ENCODE data around the gene INTS11. TPM values are rescaled to one million over a fixed set of nuclear protein-coding genes. Genes with fewer than 3 reads are reported as not detected.

The INTS11 gene
- total and polyA plus RNA-seq, 2 of the 13 experiments (the other 11 are each of a cell fraction or from before 2014, with no cell fraction given) = 52.8 to 94.8 TPM

GRCh38 chr1:1327291-1327690 is 2.8 kb upstream of the INTS11 start:
- H3K79me2 ChIP-seq (ENCODE audit: insufficient read depth, low read length) = peaks cover 31% of the 10 kb centered on the region
- H3K9ac ChIP-seq (ENCODE audit: insufficient read depth, low read depth, low read length) = no peak overlapping the region
- 0 out of 2 replicates have a peak, but pooled peaks cover 5% of the 10 kb centered on the region for H4K20me1 ChIP-seq (ENCODE audit: insufficient read depth, low read length)
- 89% methylated on average over 23 of the region's 40 CpGs for WGBS (ENCODE audit: low lambda C conversion rate)
- DNase-seq (ENCODE audit: low spot score) = no peak
- CTCF ChIA-PET (ENCODE audit: low intra/inter-chr PET ratio, low total read pairs) = no interaction called here
- in situ Hi-C loops (cut with HindIII; ENCODE audit: extremely low pct_ligation_motif_present, low pct_unique_long_range_greater_than_20kb) (no loop called here), intact Hi-C loops (cut with micrococcal nuclease; ENCODE audit: unreplicated experiment) (no loop called here)
- H3K27me3 ChIP-seq (ENCODE audit: control insufficient read depth in 1 of 2, insufficient read depth in 2 of 2, low read length in 2 of 2) = 0 out of 5 replicates have a peak, but pooled peaks cover 0 to 4% of the 10 kb centered on the region in 2 experiments
- FAIRE-seq = no peak
- peaks cover 47% of the 10 kb centered on the region for H3K4me1 ChIP-seq (ENCODE audit: insufficient read depth, low read length)
- no peak for TF ChIP-seq DPF2 (CRISPR knock-in tag; IDR thresholded peaks at IDR 0.05; ENCODE audit: borderline replicate concordance, low read depth)
- H3K9me3 ChIP-seq (ENCODE audit: low read length) = no peaks in the 10 kb centered on the region
- no peak overlapping the region for H3K4me3 ChIP-seq (replicated peaks in 1 of 3; ENCODE audit: insufficient read depth in 1 of 3, low read depth in 2 of 3, low read length in 3 of 3)
- ATAC-seq = no peak
- POLR2A ChIA-PET = interaction anchor here (1.1 kb wide), 1 partner anchor 21 kb away, joined by 4 read pairs; no protein-coding TSS in a partner anchor
- no peak overlapping the region for H3K4me2 ChIP-seq (ENCODE audit: low read depth, low read length)
- BruUV-seq (replicated peaks) = no TSS peak
- no peak overlapping the region for H2AFZ ChIP-seq (ENCODE audit: low read length)
- no peak overlapping the region for H3K27ac ChIP-seq (ENCODE audit: extremely low read length, insufficient read depth, low read length)
- peaks cover 0 to 3% of the 10 kb centered on the region in 2 experiments; a peak in 1 of 5 replicates for H3K36me3 ChIP-seq (replicated peaks in 1 of 2; ENCODE audit: control insufficient read depth in 1 of 2, insufficient read depth in 2 of 2, low read length in 2 of 2)

DNA sequence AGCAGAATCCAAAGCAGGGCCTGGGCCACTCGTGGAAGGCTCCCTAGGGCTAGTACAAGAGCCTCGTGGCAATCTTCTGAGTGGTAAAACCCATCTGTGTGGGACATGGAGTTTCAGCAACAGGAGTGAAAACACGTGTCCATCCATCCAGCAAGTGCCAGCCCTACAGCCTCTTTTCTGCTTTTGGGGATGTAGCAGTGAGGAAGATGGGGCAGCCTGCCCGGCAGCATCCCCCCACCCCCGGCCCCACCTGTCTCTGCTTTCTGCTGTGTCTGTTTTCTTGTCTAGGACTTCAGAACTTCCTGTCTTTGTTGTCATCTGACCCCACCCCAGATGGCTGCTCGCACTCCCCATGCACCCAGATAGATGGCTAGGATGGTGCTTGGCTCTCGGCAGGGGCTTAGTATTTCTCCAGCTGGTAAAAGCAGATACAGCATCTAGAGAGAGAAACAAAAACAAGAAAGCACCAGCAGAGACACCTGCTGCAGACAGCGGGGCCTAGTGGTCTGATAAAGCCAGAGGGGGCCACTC is 1.7 kb upstream of the INTS11 start:
- TF ChIP-seq GTF3A (CRISPR knock-in tag; conservative IDR thresholded peaks at IDR 0.05) (no peak), RXRB (CRISPR knock-in tag; IDR thresholded peaks at IDR 0.05; ENCODE audit: borderline replicate concordance) (no peak), FOXC1 (CRISPR knock-in tag; IDR thresholded peaks at IDR 0.05; ENCODE audit: borderline replicate concordance) (no peak), ZNF709 (CRISPR knock-in tag; IDR thresholded peaks at IDR 0.05) (no peak), MAFG (CRISPR knock-in tag; IDR thresholded peaks at IDR 0.05) (no peak), HNRNPK (IDR thresholded peaks at IDR 0.05; ENCODE audit: low read depth, low read length, poor library complexity, severe bottlenecking) (no peak), ZNF841 (CRISPR knock-in tag; IDR thresholded peaks at IDR 0.05; ENCODE audit: borderline replicate concordance) (no peak), ZNF10 (CRISPR knock-in tag; IDR thresholded peaks at IDR 0.05; ENCODE audit: borderline replicate concordance, low read depth) (no peak), ZNF577 (CRISPR knock-in tag; IDR thresholded peaks at IDR 0.05; ENCODE audit: borderline replicate concordance, low read depth) (no peak)
- TF ChIP-seq, protein P1, sequence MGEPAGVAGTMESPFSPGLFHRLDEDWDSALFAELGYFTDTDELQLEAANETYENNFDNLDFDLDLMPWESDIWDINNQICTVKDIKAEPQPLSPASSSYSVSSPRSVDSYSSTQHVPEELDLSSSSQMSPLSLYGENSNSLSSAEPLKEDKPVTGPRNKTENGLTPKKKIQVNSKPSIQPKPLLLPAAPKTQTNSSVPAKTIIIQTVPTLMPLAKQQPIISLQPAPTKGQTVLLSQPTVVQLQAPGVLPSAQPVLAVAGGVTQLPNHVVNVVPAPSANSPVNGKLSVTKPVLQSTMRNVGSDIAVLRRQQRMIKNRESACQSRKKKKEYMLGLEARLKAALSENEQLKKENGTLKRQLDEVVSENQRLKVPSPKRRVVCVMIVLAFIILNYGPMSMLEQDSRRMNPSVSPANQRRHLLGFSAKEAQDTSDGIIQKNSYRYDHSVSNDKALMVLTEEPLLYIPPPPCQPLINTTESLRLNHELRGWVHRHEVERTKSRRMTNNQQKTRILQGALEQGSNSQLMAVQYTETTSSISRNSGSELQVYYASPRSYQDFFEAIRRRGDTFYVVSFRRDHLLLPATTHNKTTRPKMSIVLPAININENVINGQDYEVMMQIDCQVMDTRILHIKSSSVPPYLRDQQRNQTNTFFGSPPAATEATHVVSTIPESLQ (CRISPR knock-in tag; conservative IDR thresholded peaks at IDR 0.05) = no peak
- Histone ChIP-seq H3K4me2 (ENCODE audit: low read depth, low read length) (peak overlapping the region; percentile 98), H3K4me3 (replicated peaks in 1 of 3; ENCODE audit: insufficient read depth in 1 of 3, low read depth in 2 of 3, low read length in 3 of 3) (peak overlapping the region; percentile 68 to 96 (median 95); a peak in 4 of 6 replicates), H2AFZ (ENCODE audit: low read length) (no peak overlapping the region), H3K9ac (ENCODE audit: insufficient read depth, low read depth, low read length) (peak overlapping the region; percentile 90), H3K36me3 (replicated peaks in 1 of 2; ENCODE audit: control insufficient read depth in 1 of 2, insufficient read depth in 2 of 2, low read length in 2 of 2) (peaks cover 2 to 3% of the 10 kb centered on the region in 2 experiments; a peak in 2 of 5 replicates), H3K9me3 (ENCODE audit: low read length) (no peaks in the 10 kb centered on the region), H3K4me1 (ENCODE audit: insufficient read depth, low read length) (peaks cover 37% of the 10 kb centered on the region), H3K27ac (ENCODE audit: extremely low read length, insufficient read depth, low read length) (peak overlapping the region; percentile 77), H4K20me1 (ENCODE audit: insufficient read depth, low read length) (peaks cover 5% of the 10 kb centered on the region; the same call in 1 of the 2 replicates), H3K79me2 (ENCODE audit: insufficient read depth, low read length) (peaks cover 42% of the 10 kb centered on the region), H3K27me3 (ENCODE audit: control insufficient read depth in 1 of 2, insufficient read depth in 2 of 2, low read length in 2 of 2) (no peaks in the 10 kb centered on the region)
- POLR2A ChIA-PET = interaction anchor here (1.1 to 1.4 kb wide), 2 partner anchors 17 to 22 kb away, joined by 4 read pairs; no protein-coding TSS in a partner anchor
- ATAC-seq (no peak), FAIRE-seq (no peak), DNase-seq (ENCODE audit: low spot score) (no peak)
- in situ Hi-C loops (cut with HindIII; ENCODE audit: extremely low pct_ligation_motif_present, low pct_unique_long_range_greater_than_20kb) (no loop called here), intact Hi-C loops (cut with micrococcal nuclease; ENCODE audit: unreplicated experiment) (no loop called here)
- 89% methylated on average over 6 of the region's 8 CpGs for WGBS (ENCODE audit: low lambda C conversion rate)
- CTCF ChIA-PET (ENCODE audit: low intra/inter-chr PET ratio, low total read pairs) = no interaction called here
- no TSS peak for BruUV-seq (replicated peaks)
